Measurements from ENCODE around the gene RICTOR. TPM values are rescaled to one million over a fixed set of nuclear protein-coding genes. Genes with fewer than 3 reads are reported as not detected.

RICTOR gene
- total RNA-seq, 1 experiment from 2014 or later = 21.7 TPM

DNA sequence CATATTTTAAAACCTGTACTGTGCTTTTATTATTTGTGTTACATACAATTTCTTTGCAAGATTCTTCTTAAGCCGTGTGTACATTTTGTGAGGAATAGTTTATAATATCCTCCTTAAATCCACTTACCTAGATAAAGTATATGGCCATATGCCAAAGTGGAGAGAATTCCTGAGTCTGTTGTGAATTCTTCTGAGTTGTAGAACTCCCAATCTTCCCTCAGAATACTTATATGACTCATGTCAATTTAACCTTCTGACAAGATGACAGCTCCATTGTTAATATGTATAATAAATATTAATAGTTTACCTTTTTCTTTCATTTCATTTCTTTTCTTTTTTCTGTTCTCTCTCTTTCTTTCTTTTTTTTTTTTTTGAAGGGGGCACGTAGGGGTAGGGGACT lies 6.0 kb upstream of the RICTOR start:
- DNase-seq (ENCODE audit: low read depth, low spot score) (no peak), ATAC-seq (no peak)
- H3K27me3 ChIP-seq (ENCODE audit: insufficient read depth, low read length) = no peaks in the 10 kb centered on the region
- H3K36me3 ChIP-seq (ENCODE audit: control insufficient read depth in 1 of 2, insufficient read depth in 2 of 2, low read length in 2 of 2) = no peaks in the 10 kb centered on the region
- H3K79me2 ChIP-seq (ENCODE audit: insufficient read depth, low read length) = no peaks in the 10 kb centered on the region; the same call in 1 of the 2 replicates
- H3K4me2 ChIP-seq (ENCODE audit: low read length) = peak overlapping the region; percentile 47
- no peaks in the 10 kb centered on the region for H3K9me3 ChIP-seq (ENCODE audit: control insufficient read depth in 1 of 2, insufficient read depth in 1 of 2, low read depth in 1 of 2, low read length in 2 of 2)
- no peak overlapping the region for H3K27ac ChIP-seq (ENCODE audit: low read depth, low read length)
- peaks cover 7 to 44% of the 10 kb centered on the region in 2 experiments; a peak in 3 of 4 replicates for H3K4me1 ChIP-seq (ENCODE audit: control insufficient read depth in 1 of 2, insufficient read depth in 2 of 2, low read length in 2 of 2)
- H3K9ac ChIP-seq (ENCODE audit: low read length) = no peak overlapping the region
- intact Hi-C loops (cut with micrococcal nuclease) = no loop called here
- ChIA-PET POLR2A (interaction anchor here (1.0 kb wide), 1 partner anchor 45 kb away, joined by 3 read pairs; no protein-coding TSS in a partner anchor), RAD21 (ENCODE audit: low non-redundant PET in 1 of 2, low total read pairs in 2 of 2, uncharacterized antibody in 2 of 2, unreplicated experiment in 2 of 2) (interaction anchor here in 1 of 2 experiments (0.7 to 1.4 kb wide), 2 partner anchors 408 to 639 kb away, joined by 3 to 6 read pairs; no protein-coding TSS in a partner anchor), CTCF (interaction anchor here (0.7 to 2.6 kb wide), 21 partner anchors 8 to 854 kb away, joined by 3 to 19 read pairs (median 3); no protein-coding TSS in a partner anchor)
- no TSS peak for BruUV-seq (replicated peaks)
- no peak overlapping the region for H3K4me3 ChIP-seq (replicated peaks in 1 of 2; ENCODE audit: low read depth in 1 of 2, low read length in 2 of 2)
- H4K20me1 ChIP-seq (ENCODE audit: insufficient read depth) = no peaks in the 10 kb centered on the region
- TF ChIP-seq, protein P1, sequence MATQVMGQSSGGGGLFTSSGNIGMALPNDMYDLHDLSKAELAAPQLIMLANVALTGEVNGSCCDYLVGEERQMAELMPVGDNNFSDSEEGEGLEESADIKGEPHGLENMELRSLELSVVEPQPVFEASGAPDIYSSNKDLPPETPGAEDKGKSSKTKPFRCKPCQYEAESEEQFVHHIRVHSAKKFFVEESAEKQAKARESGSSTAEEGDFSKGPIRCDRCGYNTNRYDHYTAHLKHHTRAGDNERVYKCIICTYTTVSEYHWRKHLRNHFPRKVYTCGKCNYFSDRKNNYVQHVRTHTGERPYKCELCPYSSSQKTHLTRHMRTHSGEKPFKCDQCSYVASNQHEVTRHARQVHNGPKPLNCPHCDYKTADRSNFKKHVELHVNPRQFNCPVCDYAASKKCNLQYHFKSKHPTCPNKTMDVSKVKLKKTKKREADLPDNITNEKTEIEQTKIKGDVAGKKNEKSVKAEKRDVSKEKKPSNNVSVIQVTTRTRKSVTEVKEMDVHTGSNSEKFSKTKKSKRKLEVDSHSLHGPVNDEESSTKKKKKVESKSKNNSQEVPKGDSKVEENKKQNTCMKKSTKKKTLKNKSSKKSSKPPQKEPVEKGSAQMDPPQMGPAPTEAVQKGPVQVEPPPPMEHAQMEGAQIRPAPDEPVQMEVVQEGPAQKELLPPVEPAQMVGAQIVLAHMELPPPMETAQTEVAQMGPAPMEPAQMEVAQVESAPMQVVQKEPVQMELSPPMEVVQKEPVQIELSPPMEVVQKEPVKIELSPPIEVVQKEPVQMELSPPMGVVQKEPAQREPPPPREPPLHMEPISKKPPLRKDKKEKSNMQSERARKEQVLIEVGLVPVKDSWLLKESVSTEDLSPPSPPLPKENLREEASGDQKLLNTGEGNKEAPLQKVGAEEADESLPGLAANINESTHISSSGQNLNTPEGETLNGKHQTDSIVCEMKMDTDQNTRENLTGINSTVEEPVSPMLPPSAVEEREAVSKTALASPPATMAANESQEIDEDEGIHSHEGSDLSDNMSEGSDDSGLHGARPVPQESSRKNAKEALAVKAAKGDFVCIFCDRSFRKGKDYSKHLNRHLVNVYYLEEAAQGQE (IDR thresholded peaks at IDR 0.05; ENCODE audit: low read depth) = no peak
- TF ChIP-seq ZFX (IDR thresholded peaks at IDR 0.05) (no peak), ZNF274 (IDR thresholded peaks at IDR 0.05; ENCODE audit: low read depth, low read length) (no peak)
- H2AFZ ChIP-seq (ENCODE audit: low read depth, low read length, poor library complexity, severe bottlenecking) = peak overlapping the region; percentile 89
- H3K9me2 ChIP-seq (ENCODE audit: insufficient read depth) = no peaks in the 10 kb centered on the region

DNA sequence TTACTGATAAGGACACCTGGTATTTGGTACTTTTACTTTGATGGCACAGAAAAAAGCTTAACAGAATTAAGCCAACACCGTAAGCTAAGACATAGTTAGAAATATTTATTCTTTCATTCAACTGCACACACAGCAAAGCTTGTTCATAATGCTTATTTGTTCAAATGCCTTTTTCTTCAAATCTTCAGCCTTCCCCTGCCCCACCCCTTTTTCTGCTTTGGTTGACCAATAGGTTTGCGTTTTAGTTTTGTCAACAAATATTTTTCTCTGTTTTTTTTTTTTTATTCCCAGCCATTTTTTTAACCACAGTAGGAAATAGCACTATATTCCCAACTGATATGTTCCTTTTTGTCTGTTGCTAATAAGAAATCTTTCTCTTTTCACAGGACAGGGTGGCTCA lies 4.9 kb upstream of the RICTOR start:
- ATAC-seq (no peak), DNase-seq (ENCODE audit: low read depth, low spot score) (no peak)
- ChIA-PET POLR2A (no interaction called here), RAD21 (ENCODE audit: low non-redundant PET in 1 of 2, low total read pairs in 2 of 2, uncharacterized antibody in 2 of 2, unreplicated experiment in 2 of 2) (no interaction called here), CTCF (interaction anchor here (1.1 to 2.6 kb wide), 6 partner anchors 11 to 638 kb away, joined by 3 to 19 read pairs (median 6); no protein-coding TSS in a partner anchor)
- Histone ChIP-seq H2AFZ (ENCODE audit: low read depth, low read length, poor library complexity, severe bottlenecking) (peak overlapping the region; percentile 90), H3K9me3 (ENCODE audit: control insufficient read depth in 1 of 2, insufficient read depth in 1 of 2, low read depth in 1 of 2, low read length in 2 of 2) (no peaks in the 10 kb centered on the region), H3K4me3 (replicated peaks in 1 of 2; ENCODE audit: low read depth in 1 of 2, low read length in 2 of 2) (peak overlapping the region in 1 of 2 experiments; percentile 10; a peak in 2 of 4 replicates), H3K4me1 (ENCODE audit: control insufficient read depth in 1 of 2, insufficient read depth in 2 of 2, low read length in 2 of 2) (peaks cover 7 to 44% of the 10 kb centered on the region in 2 experiments; a peak in 3 of 4 replicates), H3K9me2 (ENCODE audit: insufficient read depth) (no peaks in the 10 kb centered on the region), H3K36me3 (ENCODE audit: control insufficient read depth in 1 of 2, insufficient read depth in 2 of 2, low read length in 2 of 2) (no peaks in the 10 kb centered on the region), H3K9ac (ENCODE audit: low read length) (no peak overlapping the region), H3K27me3 (ENCODE audit: insufficient read depth, low read length) (no peaks in the 10 kb centered on the region), H3K27ac (ENCODE audit: low read depth, low read length) (no peak overlapping the region), H3K4me2 (ENCODE audit: low read length) (peak overlapping the region; percentile 37), H3K79me2 (ENCODE audit: insufficient read depth, low read length) (no peaks in the 10 kb centered on the region; the same call in 1 of the 2 replicates), H4K20me1 (ENCODE audit: insufficient read depth) (no peaks in the 10 kb centered on the region)
- intact Hi-C loops (cut with micrococcal nuclease) = loop anchor here (5.0 kb wide), 1 partner anchor 232 kb away; the partner anchor contains the start of gene OSMR
- no TSS peak for BruUV-seq (replicated peaks)
- TF ChIP-seq EZH2 (IDR thresholded peaks at IDR 0.05) (no peak), YY1 (IDR thresholded peaks at IDR 0.05; ENCODE audit: extremely low read depth, insufficient replicate concordance, low read depth, low read length) (no peak), CBX3 (IDR thresholded peaks at IDR 0.05; ENCODE audit: low read depth) (no peak), SIN3A (IDR thresholded peaks at IDR 0.05; ENCODE audit: low read depth) (no peak), EGR1 (IDR thresholded peaks at IDR 0.05; ENCODE audit: low read depth) (no peak), RAD21 (IDR thresholded peaks at IDR 0.05; ENCODE audit: low read depth) (no peak), CEBPB (IDR thresholded peaks at IDR 0.05; ENCODE audit: low read depth) (no peak), SP1 (IDR thresholded peaks at IDR 0.05; ENCODE audit: low read depth) (no peak), JUND (IDR thresholded peaks at IDR 0.05) (no peak)
- TF ChIP-seq, protein P2, sequence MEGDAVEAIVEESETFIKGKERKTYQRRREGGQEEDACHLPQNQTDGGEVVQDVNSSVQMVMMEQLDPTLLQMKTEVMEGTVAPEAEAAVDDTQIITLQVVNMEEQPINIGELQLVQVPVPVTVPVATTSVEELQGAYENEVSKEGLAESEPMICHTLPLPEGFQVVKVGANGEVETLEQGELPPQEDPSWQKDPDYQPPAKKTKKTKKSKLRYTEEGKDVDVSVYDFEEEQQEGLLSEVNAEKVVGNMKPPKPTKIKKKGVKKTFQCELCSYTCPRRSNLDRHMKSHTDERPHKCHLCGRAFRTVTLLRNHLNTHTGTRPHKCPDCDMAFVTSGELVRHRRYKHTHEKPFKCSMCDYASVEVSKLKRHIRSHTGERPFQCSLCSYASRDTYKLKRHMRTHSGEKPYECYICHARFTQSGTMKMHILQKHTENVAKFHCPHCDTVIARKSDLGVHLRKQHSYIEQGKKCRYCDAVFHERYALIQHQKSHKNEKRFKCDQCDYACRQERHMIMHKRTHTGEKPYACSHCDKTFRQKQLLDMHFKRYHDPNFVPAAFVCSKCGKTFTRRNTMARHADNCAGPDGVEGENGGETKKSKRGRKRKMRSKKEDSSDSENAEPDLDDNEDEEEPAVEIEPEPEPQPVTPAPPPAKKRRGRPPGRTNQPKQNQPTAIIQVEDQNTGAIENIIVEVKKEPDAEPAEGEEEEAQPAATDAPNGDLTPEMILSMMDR (IDR thresholded peaks at IDR 0.05 in 2 of 3, conservative IDR thresholded peaks at IDR 0.05 in 1 of 3; ENCODE audit: borderline replicate concordance in 1 of 3, insufficient read depth in 1 of 3, low read depth in 2 of 3, low read length in 2 of 3) = no peak
